ENCODE results near the gene HOXA2.

- TF ChIP-seq CTCF (IDR thresholded peaks at IDR 0.05) (peak in 1 of 2 donors; percentile 78), POLR2A (IDR thresholded peaks at IDR 0.05) (no peak), EP300 (IDR thresholded peaks at IDR 0.05) (no peak), POLR2AphosphoS5 (IDR thresholded peaks at IDR 0.05) (peak in 2 of 3 donors; percentile 7 to 73)
Measured at GRCh38 chr7:27143023-27143949, 40.8 kb upstream of the HOXA2 start, which contains the start of gene HOXA5.

All from suprapubic skin (tissue), 4 donors.